Measurements from ENCODE around the gene DYRK1A.

DNA sequence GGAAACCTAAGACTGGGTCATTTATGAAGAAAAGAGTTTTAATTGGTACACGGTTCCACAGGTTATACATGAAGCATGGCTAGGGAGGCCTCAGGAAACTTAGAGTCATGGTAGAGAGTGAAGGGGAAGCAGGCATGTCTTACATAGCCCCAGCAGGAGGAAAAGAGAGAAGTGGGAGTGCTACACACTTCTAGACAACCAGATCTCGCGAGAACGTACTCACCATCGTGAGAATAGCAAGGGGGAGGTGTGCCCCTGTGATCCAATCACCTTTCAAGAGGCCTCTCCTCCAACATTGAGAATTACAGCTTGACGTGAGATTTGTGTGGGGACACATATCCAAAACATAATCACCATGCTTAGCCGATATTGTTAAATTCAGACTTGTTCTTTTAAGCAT is 62.8 kb downstream of the DYRK1A start:
- no peak for TF ChIP-seq POLR2AphosphoS5 (IDR thresholded peaks at IDR 0.05)
- TF ChIP-seq, protein P1, sequence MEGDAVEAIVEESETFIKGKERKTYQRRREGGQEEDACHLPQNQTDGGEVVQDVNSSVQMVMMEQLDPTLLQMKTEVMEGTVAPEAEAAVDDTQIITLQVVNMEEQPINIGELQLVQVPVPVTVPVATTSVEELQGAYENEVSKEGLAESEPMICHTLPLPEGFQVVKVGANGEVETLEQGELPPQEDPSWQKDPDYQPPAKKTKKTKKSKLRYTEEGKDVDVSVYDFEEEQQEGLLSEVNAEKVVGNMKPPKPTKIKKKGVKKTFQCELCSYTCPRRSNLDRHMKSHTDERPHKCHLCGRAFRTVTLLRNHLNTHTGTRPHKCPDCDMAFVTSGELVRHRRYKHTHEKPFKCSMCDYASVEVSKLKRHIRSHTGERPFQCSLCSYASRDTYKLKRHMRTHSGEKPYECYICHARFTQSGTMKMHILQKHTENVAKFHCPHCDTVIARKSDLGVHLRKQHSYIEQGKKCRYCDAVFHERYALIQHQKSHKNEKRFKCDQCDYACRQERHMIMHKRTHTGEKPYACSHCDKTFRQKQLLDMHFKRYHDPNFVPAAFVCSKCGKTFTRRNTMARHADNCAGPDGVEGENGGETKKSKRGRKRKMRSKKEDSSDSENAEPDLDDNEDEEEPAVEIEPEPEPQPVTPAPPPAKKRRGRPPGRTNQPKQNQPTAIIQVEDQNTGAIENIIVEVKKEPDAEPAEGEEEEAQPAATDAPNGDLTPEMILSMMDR (IDR thresholded peaks at IDR 0.05): no peak
- TF ChIP-seq EP300 (IDR thresholded peaks at IDR 0.05; ENCODE audit: low read depth): no peak
- no peak for TF ChIP-seq POLR2A (IDR thresholded peaks at IDR 0.05)

All from transverse colon (tissue), 4 donors.